Activated naive CD8-positive, alpha-beta T cell treated with anti-CD3 and anti-CD28 coated beads, Interleukin-2, amount 50 U/mL, for 16 hours (primary cell): ENCODE data around the gene OR51B4.
"Not testable (repeated sequence)": the region's sequence is repeated elsewhere in the genome, so short reads cannot be mapped to it uniquely, and the experiment has no call there.

Experiments
- DNase-seq: peaks from one replicate; pipeline ENCODE4 v3.0.0-alpha.2; 2020; ENCODE audit warnings: low read depth, low spot score

OR51B4 gene

DNA sequence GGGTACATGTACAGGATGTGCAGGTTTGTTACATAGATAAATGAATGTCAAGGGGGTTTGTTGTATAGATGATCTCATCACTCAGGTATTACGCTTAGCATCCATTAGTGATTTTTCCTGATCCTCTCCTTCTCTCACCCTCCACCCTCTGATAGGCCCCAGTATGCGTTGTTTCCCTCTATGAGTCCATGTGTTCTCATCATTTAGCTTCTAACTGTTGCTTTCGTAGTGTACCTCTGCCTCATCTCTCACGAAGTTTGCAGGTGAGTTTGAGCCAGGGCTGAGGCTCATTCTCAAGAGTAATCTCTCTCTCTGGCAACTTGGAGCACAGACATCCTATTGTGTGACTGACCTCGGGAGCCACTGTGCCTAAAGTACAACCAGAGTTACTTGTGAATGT lies 27.4 kb downstream of the OR51B4 start:
- no peak for DNase-seq

GRCh38 chr11:5272395-5273017 lies 29.2 kb downstream of the OR51B4 start:
- DNase-seq, result no peak

GRCh38 chr11:5269715-5270147 lies 32.0 kb downstream of the OR51B4 start, which contains the start of gene HBE1:
HBE1 (minus strand) TSS chr11:5269945; CDS start chr11:5269890, 55 bp downstream.
- no peak for DNase-seq

GRCh38 chr11:5267033-5267563 lies 34.6 kb downstream of the OR51B4 start:
- DNase-seq, result no peak

GRCh38 chr11:5266609-5267008 lies 35.1 kb downstream of the OR51B4 start:
- no peak for DNase-seq

DNA sequence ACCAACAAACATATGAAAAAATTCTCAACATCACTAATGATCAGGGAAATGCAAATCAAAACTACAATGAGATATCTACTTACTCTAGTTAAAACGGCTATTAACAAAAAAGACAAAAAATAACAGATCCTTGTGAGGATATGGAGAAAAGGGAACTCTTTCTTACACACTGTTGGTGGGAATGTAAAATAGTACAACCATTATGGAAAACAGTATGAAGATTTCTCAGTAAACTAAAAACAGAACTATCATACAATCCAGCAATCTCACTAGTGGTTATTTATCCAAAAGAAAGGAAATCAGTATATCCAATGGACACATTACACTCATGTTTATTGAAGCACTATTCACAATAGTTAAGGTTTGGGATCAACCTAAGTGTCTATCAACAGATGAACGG lies 35.9 kb downstream of the OR51B4 start:
- no peak for DNase-seq

DNA sequence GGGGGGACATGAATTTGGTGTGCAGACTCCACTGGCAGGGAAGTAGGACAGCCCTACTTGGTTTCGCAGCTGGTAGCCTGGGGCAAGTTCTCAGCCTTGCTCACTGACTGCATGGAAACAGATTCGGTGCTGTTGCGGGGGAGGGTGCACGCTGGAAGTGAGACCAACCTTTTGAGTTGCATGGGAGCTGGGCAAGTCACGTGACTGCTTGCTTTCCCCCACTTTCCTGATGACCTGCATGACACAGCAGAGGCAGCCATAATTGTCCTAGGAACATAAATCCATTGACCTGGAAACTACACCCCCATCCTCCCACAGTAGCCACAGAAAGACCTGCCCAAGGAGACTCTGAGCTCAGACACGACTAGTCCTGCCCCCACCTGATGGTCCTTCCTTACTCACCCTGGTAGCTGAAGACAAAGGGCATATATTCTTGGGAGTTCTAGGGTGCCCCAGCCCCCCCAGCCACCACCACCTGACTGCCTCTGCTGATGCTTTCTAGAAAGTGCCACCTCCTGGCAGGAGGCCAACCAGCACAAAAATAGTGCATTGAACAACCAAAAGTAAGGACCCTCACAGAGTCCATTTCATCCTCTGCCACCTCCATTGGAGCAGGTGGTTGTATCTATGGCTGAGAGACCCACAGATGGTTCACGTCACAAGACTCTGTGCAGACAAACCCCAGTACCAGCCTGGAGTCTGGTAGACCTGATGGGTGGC lies 43.0 kb downstream of the OR51B4 start:
- no peak for DNase-seq

GRCh38 chr11:5257296-5257695 lies 44.5 kb downstream of the OR51B4 start:
- no peak for DNase-seq

DNA sequence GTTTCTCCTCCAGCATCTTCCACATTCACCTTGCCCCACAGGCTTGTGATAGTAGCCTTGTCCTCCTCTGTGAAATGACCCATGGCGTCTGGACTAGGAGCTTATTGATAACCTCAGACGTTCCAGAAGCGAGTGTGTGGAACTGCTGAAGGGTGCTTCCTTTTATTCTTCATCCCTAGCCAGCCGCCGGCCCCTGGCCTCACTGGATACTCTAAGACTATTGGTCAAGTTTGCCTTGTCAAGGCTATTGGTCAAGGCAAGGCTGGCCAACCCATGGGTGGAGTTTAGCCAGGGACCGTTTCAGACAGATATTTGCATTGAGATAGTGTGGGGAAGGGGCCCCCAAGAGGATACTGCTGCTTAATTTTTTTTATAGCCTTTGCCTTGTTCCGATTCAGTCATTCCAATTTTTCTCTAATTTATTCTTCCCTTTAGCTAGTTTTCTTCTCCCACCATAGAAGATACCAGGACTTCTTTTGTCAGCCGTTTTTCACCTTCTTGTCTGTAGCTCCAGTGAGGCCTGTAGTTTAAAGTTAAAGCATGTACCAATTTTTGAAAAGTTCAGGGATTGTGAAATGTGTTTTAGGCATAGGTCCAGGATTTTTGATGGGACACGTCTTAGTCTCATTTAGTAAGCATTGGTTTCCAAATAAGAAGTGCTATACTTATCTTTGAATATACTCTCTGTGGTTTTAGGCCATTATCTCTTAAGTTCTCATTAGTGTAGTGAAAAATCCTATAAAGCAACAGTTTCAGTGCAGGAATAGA lies 46.9 kb downstream of the OR51B4 start, which contains the start of gene HBG2:
Gene HBG2 (minus strand): TSS at position 136 of the 768 bp plus-strand sequence. CDS start 53 bp downstream, at position 83.
- not testable (repeated sequence) for DNase-seq

DNA sequence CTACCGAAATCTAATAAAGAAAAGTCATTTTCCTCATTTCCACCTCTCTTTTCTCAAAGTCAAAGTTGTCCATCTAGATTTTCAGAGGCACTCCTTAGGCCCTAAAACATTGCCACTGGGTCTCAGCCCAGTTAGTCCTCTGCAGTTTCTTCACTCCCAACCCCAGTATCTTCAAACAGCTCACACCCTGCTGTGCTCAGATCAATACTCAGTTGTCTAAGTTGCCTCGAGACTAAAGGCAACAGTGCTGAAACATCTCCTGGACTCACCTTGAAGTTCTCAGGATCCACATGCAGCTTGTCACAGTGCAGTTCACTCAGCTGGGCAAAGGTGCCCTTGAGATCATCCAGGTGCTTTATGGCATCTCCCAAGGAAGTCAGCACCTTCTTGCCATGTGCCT lies 47.7 kb downstream of the OR51B4 start:
- not testable (repeated sequence) for DNase-seq

GRCh38 chr11:5253440-5253839 lies 48.3 kb downstream of the OR51B4 start:
- DNase-seq, result not testable (repeated sequence)

DNA sequence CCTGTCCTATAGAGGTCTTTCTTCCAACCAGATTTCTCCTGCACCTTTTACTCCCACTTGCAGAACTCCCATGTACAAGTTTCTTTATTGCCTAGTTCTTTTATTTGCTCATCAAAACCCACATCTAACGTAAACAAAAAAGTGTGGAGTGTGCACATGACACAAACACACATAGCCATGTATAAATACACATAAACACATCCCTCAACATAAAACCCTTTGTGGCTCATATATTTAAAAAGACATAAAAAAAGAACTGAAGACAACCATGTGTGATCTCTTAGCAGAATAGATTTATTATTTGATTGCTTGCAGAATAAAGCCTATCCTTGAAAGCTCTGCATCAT lies 48.9 kb downstream of the OR51B4 start:
- DNase-seq, result no peak

DNA sequence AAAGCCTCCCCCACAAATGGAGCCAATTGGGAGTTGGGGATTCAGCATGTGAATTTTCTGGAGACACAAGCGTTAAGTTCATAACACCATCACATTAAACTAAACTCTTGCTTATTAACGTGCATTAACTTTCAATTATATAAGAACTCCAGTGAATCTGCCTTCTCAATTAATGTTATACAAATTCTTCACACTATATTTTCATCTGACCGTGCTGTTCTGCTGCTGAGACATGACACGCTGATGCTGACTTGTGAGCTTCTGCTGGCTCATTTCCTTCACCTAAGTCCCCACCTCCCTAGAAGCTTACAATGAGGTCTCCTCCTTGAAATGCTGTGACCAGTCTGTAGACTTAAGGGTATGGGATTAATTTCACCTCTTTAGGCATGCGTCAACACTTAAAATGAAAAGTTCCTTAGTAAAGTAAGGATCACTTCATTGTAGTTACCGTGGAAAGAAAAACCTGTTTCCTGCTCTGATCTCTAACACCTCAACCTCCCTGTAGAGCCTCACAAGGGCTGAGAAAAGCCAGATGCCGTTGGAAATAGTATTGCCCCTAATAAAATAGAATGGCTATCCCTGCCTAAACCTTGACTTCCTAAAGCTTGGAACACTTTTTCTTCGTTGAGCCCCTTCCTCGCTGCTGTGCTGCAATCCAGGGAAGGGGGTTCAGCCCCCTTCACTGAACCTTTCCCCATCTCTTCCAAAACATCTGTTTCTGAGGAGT lies 49.4 kb downstream of the OR51B4 start:
- DNase-seq, result no peak

DNA sequence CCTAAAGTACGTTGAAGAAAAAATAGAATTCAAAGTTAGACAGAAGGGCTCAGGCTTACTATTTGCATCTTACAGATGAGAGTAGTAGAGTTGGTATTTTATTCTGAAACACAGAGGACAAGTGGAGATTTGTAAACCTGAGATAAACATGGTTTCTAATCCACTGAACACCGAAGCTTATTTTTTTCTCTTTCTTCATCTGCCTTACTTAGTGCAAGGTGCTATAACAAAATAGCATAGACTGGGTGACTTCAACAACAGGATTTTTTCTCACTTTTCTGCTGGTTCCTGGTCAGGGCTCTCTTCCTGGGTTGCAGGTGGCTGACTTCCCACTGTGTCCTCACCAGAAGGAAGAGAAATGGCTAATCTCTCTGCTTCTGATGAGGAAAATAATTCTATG lies 50.0 kb downstream of the OR51B4 start:
- no peak for DNase-seq
